NCI-H146 treated with DMSO at 0.1 percent for 48 hours (cell line): ENCODE results near the gene KRTAP10-12.
"Not testable (repeated sequence)": the region's sequence is repeated elsewhere in the genome, so short reads cannot be mapped to it uniquely, and the experiment has no call there.

Source experiments
- DNase-seq: peaks from one replicate; lab custom pipeline; 2025; ENCODE audit not compliant: unreplicated experiment; lab: John Stamatoyannopoulos, UW

Gene KRTAP10-12, protein sequence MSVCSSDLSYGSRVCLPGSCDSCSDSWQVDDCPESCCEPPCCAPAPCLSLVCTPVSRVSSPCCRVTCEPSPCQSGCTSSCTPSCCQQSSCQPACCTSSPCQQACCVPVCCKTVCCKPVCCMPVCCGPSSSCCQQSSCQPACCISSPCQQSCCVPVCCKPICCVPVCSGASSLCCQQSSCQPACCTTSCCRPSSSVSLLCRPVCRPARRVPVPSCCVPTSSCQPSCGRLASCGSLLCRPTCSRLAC

DNA sequence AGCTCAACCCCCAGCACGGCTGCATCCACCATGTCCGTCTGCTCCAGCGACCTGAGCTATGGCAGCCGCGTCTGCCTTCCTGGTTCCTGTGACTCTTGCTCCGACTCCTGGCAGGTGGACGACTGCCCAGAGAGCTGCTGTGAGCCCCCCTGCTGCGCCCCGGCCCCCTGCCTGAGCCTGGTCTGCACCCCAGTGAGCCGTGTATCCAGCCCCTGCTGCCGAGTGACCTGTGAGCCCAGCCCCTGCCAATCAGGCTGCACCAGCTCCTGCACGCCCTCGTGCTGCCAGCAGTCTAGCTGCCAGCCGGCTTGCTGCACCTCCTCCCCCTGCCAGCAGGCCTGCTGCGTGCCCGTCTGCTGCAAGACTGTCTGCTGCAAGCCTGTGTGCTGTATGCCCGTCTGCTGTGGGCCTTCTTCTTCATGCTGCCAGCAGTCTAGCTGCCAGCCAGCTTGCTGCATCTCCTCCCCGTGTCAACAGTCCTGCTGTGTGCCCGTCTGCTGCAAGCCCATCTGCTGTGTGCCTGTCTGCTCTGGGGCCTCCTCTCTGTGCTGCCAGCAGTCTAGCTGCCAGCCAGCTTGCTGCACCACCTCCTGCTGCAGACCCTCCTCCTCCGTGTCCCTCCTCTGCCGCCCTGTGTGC, at the start of gene KRTAP10-12:
TSS of gene KRTAP10-12 (plus strand) at position 1 of the 639 bp plus-strand sequence. CDS start at position 31, 30 bp downstream.
- DNase-seq = peak; percentile 2

DNA sequence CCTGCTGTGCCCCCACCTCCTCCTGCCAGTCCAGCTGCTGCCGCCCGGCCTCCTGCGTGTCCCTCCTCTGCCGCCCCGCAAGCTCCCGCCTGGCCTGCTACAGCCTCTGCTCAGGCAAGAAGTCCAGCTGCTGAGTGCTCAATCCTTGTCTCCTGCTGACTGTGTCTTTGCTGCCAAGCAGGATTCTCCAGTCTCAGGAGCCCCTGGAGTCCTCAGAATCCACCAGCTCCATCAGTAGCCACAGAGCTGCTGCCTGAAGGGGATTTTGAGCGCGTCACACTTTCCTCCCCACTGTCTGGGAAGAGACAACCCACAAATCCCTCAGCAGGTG, 49.8 kb upstream of the KRTAP10-12 start:
- DNase-seq = no peak

GRCh38 chr21:44648557-44649311, 48.2 kb upstream of the KRTAP10-12 start:
- DNase-seq = no peak

- no peak for DNase-seq
Observed at GRCh38 chr21:44649521-44650100, 47.4 kb upstream of the KRTAP10-12 start.

GRCh38 chr21:44650265-44650972, 46.6 kb upstream of the KRTAP10-12 start:
- no peak for DNase-seq

DNA sequence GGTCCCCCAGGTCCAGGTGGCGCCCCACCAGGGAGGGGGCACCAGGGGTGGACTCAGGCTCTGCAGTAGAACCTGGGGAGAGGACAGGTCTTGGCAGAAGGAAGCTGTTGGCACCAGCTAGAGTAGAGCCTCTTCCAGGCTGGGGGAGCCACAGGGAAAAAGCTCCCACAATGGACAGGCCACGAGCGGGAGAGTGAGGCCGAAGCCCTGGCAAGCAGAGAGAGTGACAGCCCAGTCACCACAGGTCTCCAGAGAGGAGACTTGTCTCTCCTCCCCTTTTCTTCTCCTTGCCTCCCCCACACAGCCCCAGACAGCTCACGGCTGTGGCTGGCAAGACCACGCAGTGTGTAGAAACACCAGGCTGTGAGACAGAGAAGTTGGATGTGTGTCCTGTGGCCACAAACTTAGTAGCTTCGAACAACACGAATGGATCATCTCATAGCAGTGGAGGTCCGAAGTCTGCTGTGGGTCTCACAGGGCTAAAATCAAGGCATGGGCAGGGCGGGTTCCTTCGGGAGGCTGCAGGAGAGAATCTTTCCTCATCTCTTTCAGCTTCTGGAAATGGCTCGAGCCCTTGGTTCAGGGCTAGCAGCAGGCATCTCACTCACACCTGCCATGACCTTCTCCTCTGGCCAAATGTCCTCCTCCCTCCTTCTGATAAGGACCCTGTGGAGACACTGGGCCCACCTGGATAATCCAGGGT, 45.8 kb upstream of the KRTAP10-12 start:
- DNase-seq = no peak

- DNase-seq = no peak
Observed at GRCh38 chr21:44653123-44653522, 43.8 kb upstream of the KRTAP10-12 start.

GRCh38 chr21:44653656-44654575, 43.1 kb upstream of the KRTAP10-12 start:
- peak; percentile 23 for DNase-seq

DNA sequence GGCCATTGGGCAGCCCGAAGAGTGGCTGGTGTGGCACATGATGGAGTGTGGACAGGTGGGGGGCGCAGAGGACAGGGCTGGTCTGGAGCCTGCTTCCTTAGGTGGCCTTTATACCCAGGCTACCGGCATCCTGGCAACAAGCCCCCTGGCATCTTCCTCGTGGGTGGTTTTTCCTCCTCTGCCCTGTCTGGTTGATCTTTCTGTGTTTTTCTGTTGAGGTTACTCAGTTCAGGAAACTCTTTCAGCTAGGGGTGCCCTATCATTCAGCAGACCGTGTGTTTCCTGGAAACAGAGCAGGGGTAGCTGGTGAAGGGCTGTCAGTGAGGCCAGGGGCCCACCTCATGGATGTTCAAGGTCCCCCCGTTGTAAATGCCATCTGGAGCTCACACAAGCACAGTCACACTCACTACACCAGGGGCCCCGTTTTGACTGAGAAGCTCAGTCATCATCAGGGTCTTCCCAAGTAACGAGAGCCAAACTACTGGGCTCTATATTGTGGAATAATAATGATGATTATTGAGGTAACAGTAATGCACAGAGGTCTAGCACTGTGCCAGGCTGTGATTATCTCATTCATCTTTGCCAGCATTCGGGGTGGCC, 42.3 kb upstream of the KRTAP10-12 start, which contains the start of gene KRTAP12-4:
TSS of gene KRTAP12-4 (minus strand) at position 84 of the 600 bp plus-strand sequence. CDS start at position 39, 45 bp downstream.
- no peak for DNase-seq

- no peak for DNase-seq
Observed at GRCh38 chr21:44656868-44657267, 40.1 kb upstream of the KRTAP10-12 start.

DNA sequence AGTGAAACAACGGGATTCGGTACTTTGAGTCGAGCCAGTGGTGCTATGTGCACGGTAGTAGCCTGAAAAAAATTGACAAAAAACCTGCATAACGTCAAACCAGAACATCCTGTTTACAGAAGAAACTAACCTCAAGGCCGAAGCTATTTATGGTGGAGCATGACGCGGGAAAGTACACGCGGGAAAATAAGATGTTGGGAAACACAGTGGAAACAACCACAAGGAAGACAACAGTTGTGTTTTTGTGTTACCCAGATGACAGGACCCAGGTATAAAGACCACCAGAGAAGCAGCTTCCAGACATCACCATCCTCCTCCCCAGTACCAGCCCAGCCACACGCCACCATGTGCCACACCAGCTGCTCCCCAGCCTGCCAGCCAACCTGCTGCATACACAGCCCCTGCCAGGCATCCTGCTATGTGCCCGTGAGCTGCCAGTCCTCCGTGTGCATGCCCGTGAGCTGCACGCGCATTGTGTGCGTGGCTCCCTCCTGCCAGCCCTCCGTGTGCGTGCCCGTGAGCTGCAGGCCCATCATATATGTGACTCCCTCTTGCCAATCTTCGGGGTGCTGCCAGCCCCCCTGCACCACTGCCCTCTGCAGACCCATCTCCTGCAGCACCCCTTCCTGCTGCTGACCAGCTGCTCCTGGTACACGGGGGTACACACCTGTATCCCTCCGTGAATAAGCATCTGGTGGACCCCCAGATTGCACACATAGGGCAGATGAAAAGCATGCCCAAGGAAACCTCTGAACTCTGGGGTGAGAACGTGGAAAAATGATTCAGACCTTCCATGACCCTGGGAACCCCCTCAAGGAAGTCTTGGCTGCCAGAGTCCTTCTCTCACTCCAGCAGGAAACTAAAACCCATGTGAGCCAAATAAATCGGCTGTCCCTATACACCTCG, 39.1 kb upstream of the KRTAP10-12 start, which contains the start of gene KRTAP12-3:
TSS of gene KRTAP12-3 (plus strand) at position 298 of the 906 bp plus-strand sequence. CDS start at position 346, 48 bp downstream.
- DNase-seq = no peak

GRCh38 chr21:44658541-44658910, 38.4 kb upstream of the KRTAP10-12 start:
- no peak for DNase-seq

- DNase-seq = no peak
Observed at GRCh38 chr21:44658913-44659595, 37.9 kb upstream of the KRTAP10-12 start.

DNA sequence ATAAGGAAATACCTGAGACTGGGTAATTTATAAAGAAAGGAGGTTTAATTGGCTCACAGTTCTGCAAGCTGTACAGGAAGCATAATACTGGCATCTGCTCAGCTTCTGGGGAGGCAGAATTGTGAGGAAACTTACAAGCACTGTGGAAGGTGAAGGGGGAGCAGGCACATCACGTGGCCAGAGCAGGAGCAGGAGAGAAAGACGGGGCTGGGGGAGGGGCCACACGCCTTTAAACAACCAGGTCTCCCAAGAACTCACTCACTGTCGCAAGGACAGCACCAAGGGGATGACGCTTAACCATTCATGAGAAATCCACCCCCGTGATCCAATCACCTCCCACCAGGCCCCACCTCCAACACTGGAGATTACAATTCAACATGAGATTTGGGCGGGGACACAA, 35.4 kb upstream of the KRTAP10-12 start:
- not testable (repeated sequence) for DNase-seq

- no peak for DNase-seq
Observed at GRCh38 chr21:44664691-44665090, 32.3 kb upstream of the KRTAP10-12 start.

GRCh38 chr21:44666401-44667320, 30.3 kb upstream of the KRTAP10-12 start, which contains the start of gene KRTAP12-2:
Gene KRTAP12-2, minus strand, starts transcription at chr21:44666927. Its CDS starts 41 bp downstream, at chr21:44666886.
- no peak for DNase-seq
